WTC11 (cell line): ENCODE data around the gene CA5A. TPM values are rescaled to one million over a fixed set of nuclear protein-coding genes. Genes with fewer than 3 reads are reported as not detected.

Source experiments
- CREB1 ChIP-seq: sonication (generic); formaldehyde crosslinking; IDR thresholded peaks from 2 replicates; pipeline ENCODE4 v1.8.0; 2023; ENCODE audit warnings: mild to moderate bottlenecking, missing genetic modification reagents
- ELF4 ChIP-seq: sonication (generic); formaldehyde crosslinking; IDR thresholded peaks from 2 replicates; pipeline ENCODE4 v1.8.1; 2022; ENCODE audit warnings: low read depth, mild to moderate bottlenecking, moderate library complexity, missing genetic modification reagents
- ESRRA ChIP-seq: sonication (generic); formaldehyde crosslinking; IDR thresholded peaks from 2 replicates; pipeline ENCODE4 v1.8.1; 2022; ENCODE audit warnings: mild to moderate bottlenecking, missing genetic modification reagents, borderline replicate concordance
- ETV6 ChIP-seq: sonication (generic); formaldehyde crosslinking; IDR thresholded peaks from 2 replicates; pipeline ENCODE4 v1.8.1; 2022; ENCODE audit warnings: mild to moderate bottlenecking, missing genetic modification reagents
- FOXK1 ChIP-seq: sonication (generic); formaldehyde crosslinking; IDR thresholded peaks from 2 replicates; pipeline ENCODE4 v1.8.0; 2022; ENCODE audit warnings: mild to moderate bottlenecking, moderate library complexity, missing genetic modification reagents
- FOXP1 ChIP-seq: sonication (generic); formaldehyde crosslinking; IDR thresholded peaks from 2 replicates; pipeline ENCODE4 v1.8.0; 2022; ENCODE audit warnings: missing genetic modification reagents, mild to moderate bottlenecking, moderate library complexity, borderline replicate concordance
- JUN ChIP-seq: sonication (generic); formaldehyde crosslinking; IDR thresholded peaks from 2 replicates; pipeline ENCODE4 v1.8.0; 2023; ENCODE audit warnings: mild to moderate bottlenecking, missing genetic modification reagents
- NR3C1 ChIP-seq: sonication (generic); formaldehyde crosslinking; conservative IDR thresholded peaks from 2 replicates; pipeline ENCODE4 v1.8.1; 2023; ENCODE audit warnings: low read depth, mild to moderate bottlenecking, missing genetic modification reagents
- SP1 ChIP-seq: sonication (generic); formaldehyde crosslinking; conservative IDR thresholded peaks from 2 replicates; pipeline ENCODE4 v1.8.1; 2022; ENCODE audit warnings: missing genetic modification reagents
- TEAD1 ChIP-seq: sonication (generic); formaldehyde crosslinking; IDR thresholded peaks from 2 replicates; pipeline ENCODE4 v1.8.0; 2022; ENCODE audit warnings: mild to moderate bottlenecking, missing genetic modification reagents
- ZNF232 ChIP-seq: sonication (generic); formaldehyde crosslinking; IDR thresholded peaks from 2 replicates; pipeline ENCODE4 v1.8.0; 2022; ENCODE audit warnings: mild to moderate bottlenecking, missing genetic modification reagents
- ZNF263 ChIP-seq: sonication (generic); formaldehyde crosslinking; IDR thresholded peaks from 2 replicates; pipeline ENCODE4 v1.8.1; 2022; ENCODE audit warnings: low read depth, mild to moderate bottlenecking, moderate library complexity, missing genetic modification reagents
- ZNF317 ChIP-seq: sonication (generic); formaldehyde crosslinking; IDR thresholded peaks from 2 replicates; pipeline ENCODE4 v1.8.1; 2023; ENCODE audit warnings: low read depth, mild to moderate bottlenecking, moderate library complexity, missing genetic modification reagents, borderline replicate concordance
- total RNA-seq: library from RNA; stranded (reverse); gene quantifications from 3 replicates; pipeline ENCODE4 v1.2.3, GENCODE V29; 2021
- TF ChIP-seq, protein P1 (sequence below): sonication (generic); formaldehyde crosslinking; IDR thresholded peaks from 2 replicates; pipeline ENCODE4 v1.8.1; 2023; ENCODE audit warnings: mild to moderate bottlenecking, missing genetic modification reagents, moderate library complexity
- TF ChIP-seq, protein P2 (sequence below): sonication (generic); formaldehyde crosslinking; IDR thresholded peaks from 2 replicates; pipeline ENCODE4 v1.8.0; 2023; ENCODE audit warnings: missing genetic modification reagents, mild to moderate bottlenecking, borderline replicate concordance
- TF ChIP-seq, protein P3 (sequence below): sonication (generic); formaldehyde crosslinking; IDR thresholded peaks from 2 replicates; pipeline ENCODE4 v1.8.1; 2022; ENCODE audit warnings: mild to moderate bottlenecking, missing genetic modification reagents, moderate library complexity, borderline replicate concordance
- TF ChIP-seq, protein P4 (sequence below): sonication (generic); formaldehyde crosslinking; IDR thresholded peaks from 2 replicates; pipeline ENCODE4 v1.8.0; 2022; ENCODE audit warnings: mild to moderate bottlenecking, missing genetic modification reagents

The CA5A gene
- total RNA-seq, 1 experiment from 2014 or later, result not detected

DNA sequence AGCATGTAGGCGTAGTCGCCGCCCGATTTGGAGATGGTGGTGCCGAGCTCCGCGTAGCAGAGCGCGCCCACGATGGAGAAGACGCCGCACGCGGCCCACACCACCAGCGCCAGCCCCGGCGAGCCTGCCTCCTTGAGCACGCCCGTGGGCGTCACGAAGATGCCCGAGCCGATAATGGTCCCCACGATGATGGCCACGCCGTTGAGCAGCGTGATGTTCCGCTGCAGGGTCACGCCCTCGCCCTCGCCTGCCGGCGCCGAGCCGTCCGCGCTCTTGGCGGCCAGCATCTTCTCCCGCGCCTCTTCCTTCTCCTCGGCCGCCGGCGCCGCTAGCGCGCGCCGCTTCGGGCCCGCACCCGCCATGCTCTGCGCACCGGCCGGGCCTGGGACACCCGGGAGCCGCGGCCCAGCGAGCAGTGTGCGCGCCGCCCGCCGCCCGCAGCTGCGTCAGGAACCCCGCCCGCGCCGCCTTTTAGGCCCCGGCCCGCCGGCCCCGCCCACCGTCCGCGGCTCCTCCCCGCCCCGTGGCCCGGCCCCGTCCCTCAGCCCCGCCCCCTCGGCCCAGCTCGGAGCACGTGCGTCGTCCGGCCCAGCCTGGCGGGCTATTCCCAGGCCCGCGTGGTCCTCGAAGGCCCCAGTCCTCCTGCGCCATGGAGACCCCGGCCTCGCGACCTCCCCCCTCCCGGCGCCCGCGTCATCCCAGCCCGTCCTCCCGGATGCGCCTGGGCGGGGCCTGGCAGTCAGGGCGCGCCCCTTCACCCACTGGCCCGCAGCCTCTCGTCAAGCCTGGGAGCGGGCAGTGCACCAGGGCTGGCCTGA lies 67.1 kb downstream of the CA5A start, which contains the start of gene SLC7A5 (continued):
- TF ChIP-seq, protein P1, sequence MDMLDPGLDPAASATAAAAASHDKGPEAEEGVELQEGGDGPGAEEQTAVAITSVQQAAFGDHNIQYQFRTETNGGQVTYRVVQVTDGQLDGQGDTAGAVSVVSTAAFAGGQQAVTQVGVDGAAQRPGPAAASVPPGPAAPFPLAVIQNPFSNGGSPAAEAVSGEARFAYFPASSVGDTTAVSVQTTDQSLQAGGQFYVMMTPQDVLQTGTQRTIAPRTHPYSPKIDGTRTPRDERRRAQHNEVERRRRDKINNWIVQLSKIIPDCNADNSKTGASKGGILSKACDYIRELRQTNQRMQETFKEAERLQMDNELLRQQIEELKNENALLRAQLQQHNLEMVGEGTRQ (CRISPR knock-in tag), result peak; percentile 65
- TF ChIP-seq, protein P2, sequence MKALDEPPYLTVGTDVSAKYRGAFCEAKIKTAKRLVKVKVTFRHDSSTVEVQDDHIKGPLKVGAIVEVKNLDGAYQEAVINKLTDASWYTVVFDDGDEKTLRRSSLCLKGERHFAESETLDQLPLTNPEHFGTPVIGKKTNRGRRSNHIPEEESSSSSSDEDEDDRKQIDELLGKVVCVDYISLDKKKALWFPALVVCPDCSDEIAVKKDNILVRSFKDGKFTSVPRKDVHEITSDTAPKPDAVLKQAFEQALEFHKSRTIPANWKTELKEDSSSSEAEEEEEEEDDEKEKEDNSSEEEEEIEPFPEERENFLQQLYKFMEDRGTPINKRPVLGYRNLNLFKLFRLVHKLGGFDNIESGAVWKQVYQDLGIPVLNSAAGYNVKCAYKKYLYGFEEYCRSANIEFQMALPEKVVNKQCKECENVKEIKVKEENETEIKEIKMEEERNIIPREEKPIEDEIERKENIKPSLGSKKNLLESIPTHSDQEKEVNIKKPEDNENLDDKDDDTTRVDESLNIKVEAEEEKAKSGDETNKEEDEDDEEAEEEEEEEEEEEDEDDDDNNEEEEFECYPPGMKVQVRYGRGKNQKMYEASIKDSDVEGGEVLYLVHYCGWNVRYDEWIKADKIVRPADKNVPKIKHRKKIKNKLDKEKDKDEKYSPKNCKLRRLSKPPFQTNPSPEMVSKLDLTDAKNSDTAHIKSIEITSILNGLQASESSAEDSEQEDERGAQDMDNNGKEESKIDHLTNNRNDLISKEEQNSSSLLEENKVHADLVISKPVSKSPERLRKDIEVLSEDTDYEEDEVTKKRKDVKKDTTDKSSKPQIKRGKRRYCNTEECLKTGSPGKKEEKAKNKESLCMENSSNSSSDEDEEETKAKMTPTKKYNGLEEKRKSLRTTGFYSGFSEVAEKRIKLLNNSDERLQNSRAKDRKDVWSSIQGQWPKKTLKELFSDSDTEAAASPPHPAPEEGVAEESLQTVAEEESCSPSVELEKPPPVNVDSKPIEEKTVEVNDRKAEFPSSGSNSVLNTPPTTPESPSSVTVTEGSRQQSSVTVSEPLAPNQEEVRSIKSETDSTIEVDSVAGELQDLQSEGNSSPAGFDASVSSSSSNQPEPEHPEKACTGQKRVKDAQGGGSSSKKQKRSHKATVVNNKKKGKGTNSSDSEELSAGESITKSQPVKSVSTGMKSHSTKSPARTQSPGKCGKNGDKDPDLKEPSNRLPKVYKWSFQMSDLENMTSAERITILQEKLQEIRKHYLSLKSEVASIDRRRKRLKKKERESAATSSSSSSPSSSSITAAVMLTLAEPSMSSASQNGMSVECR (CRISPR knock-in tag), result peak; percentile 79; the same call in 1 of the 2 replicates
- 0 out of 2 replicates have a peak, but pooled peaks have one; percentile 62 for TF ChIP-seq ZNF263 (CRISPR knock-in tag)
- peak; percentile 67; the same call in 1 of the 2 replicates for TF ChIP-seq FOXK1
- TF ChIP-seq, protein P3, sequence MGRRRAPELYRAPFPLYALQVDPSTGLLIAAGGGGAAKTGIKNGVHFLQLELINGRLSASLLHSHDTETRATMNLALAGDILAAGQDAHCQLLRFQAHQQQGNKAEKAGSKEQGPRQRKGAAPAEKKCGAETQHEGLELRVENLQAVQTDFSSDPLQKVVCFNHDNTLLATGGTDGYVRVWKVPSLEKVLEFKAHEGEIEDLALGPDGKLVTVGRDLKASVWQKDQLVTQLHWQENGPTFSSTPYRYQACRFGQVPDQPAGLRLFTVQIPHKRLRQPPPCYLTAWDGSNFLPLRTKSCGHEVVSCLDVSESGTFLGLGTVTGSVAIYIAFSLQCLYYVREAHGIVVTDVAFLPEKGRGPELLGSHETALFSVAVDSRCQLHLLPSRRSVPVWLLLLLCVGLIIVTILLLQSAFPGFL, result 0 out of 2 replicates have a peak, but pooled peaks have one; percentile 40
- TF ChIP-seq CREB1, result 0 out of 2 replicates have a peak, but pooled peaks have one; percentile 52
- peak; percentile 57; the same call in 1 of the 2 replicates for TF ChIP-seq TEAD1 (CRISPR knock-in tag)
- TF ChIP-seq FOXP1 (CRISPR knock-in tag), result peak; percentile 80
- TF ChIP-seq, protein P4, sequence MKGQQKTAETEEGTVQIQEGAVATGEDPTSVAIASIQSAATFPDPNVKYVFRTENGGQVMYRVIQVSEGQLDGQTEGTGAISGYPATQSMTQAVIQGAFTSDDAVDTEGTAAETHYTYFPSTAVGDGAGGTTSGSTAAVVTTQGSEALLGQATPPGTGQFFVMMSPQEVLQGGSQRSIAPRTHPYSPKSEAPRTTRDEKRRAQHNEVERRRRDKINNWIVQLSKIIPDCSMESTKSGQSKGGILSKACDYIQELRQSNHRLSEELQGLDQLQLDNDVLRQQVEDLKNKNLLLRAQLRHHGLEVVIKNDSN, result peak; percentile 68; the same call in 1 of the 2 replicates
- 0 out of 2 replicates have a peak, but pooled peaks have one; percentile 32 for TF ChIP-seq JUN
- TF ChIP-seq ELF4 (CRISPR knock-in tag), result peak; percentile 50; the same call in 1 of the 2 replicates
- TF ChIP-seq ZNF317 (CRISPR knock-in tag), result 0 out of 2 replicates have a peak, but pooled peaks have one; percentile 18
- peak; percentile 62; the same call in 1 of the 2 replicates for TF ChIP-seq SP1 (CRISPR knock-in tag)
- TF ChIP-seq ESRRA (CRISPR knock-in tag), result 0 out of 2 replicates have a peak, but pooled peaks have one; percentile 54
- peak; percentile 86; the same call in 1 of the 2 replicates for TF ChIP-seq NR3C1 (CRISPR knock-in tag)
- peak; percentile 52; the same call in 1 of the 2 replicates for TF ChIP-seq ZNF232
- peak; percentile 92 for TF ChIP-seq ETV6 (CRISPR knock-in tag)
- TF ChIP-seq, all 79 proteins: peak for 30; not testable (repeated sequence) for 49
